ENCODE measurements around the gene CUL7.
A peak's percentile ranks its signal among the peaks of the same experiment; 100 is the strongest.
"Not testable (repeated sequence)": the region's sequence is repeated elsewhere in the genome, so short reads cannot be mapped to it uniquely, and the experiment has no call there.

CUL7 gene

GRCh38 chr6:43016943-43017334 lies 36.7 kb downstream of the CUL7 start:
- Mint-ChIP-seq H3K27ac (peak overlapping the region; percentile 80), H3K4me3 (no peak overlapping the region), H3K4me1 (peaks cover 64% of the 10 kb centered on the region), H3K9me3 (no peaks in the 10 kb centered on the region), H3K36me3 (peaks cover 80% of the 10 kb centered on the region)
- no peak for DNase-seq (ENCODE audit: low spot score in 2 of 2)
- no peak for ATAC-seq

GRCh38 chr6:43016176-43016942 lies 37.3 kb downstream of the CUL7 start:
- H3K4me3 Mint-ChIP-seq = peak overlapping the region; percentile 39
- H3K4me1 Mint-ChIP-seq = peaks cover 69% of the 10 kb centered on the region
- H3K9me3 Mint-ChIP-seq = no peaks in the 10 kb centered on the region
- peaks cover 80% of the 10 kb centered on the region for H3K36me3 Mint-ChIP-seq
- DNase-seq (ENCODE audit: low spot score in 2 of 2) (no peak), ATAC-seq (no peak)
- H3K27ac Mint-ChIP-seq = peak overlapping the region; percentile 80

GRCh38 chr6:43014434-43014909 lies 39.2 kb downstream of the CUL7 start:
- DNase-seq (ENCODE audit: low spot score in 2 of 2) (no peak), ATAC-seq (no peak)
- H3K36me3 Mint-ChIP-seq = peaks cover 84% of the 10 kb centered on the region
- H3K9me3 Mint-ChIP-seq = no peaks in the 10 kb centered on the region
- H3K4me3 Mint-ChIP-seq = peak overlapping the region; percentile 99
- peak overlapping the region; percentile 98 for H3K27ac Mint-ChIP-seq
- peaks cover 62% of the 10 kb centered on the region for H3K4me1 Mint-ChIP-seq

- Mint-ChIP-seq H3K27ac (peak within 1 kb of the TSS; percentile 98), H3K4me1 (peaks cover 62% of the 10 kb centered on the region), H3K36me3 (peaks cover 84% of the 10 kb centered on the region), H3K9me3 (no peaks in the 10 kb centered on the region), H3K4me3 (peak within 1 kb of the TSS; percentile 99)
- ATAC-seq (peak; percentile 94), DNase-seq (ENCODE audit: low spot score in 2 of 2) (peak; percentile 84 to 98)
Measured at GRCh38 chr6:43013843-43014433, 39.7 kb downstream of the CUL7 start, which contains the start of the genes KLHDC3 and MEA1. KLHDC3 (plus strand) TSS chr6:43014249; CDS start chr6:43017193, 2,944 bp downstream. MEA1 (minus strand) TSS chr6:43013946; CDS start chr6:43013813, 133 bp downstream.

GRCh38 chr6:43013097-43013842 lies 40.4 kb downstream of the CUL7 start:
- H3K4me3 Mint-ChIP-seq = peak overlapping the region; percentile 99
- ATAC-seq (peak; percentile 48), DNase-seq (ENCODE audit: low spot score in 2 of 2) (no peak)
- H3K27ac Mint-ChIP-seq = peak overlapping the region; percentile 98
- H3K4me1 Mint-ChIP-seq = peaks cover 62% of the 10 kb centered on the region
- peaks cover 83% of the 10 kb centered on the region for H3K36me3 Mint-ChIP-seq
- no peaks in the 10 kb centered on the region for H3K9me3 Mint-ChIP-seq

- H3K27ac Mint-ChIP-seq = peak overlapping the region; percentile 98
- ATAC-seq (no peak), DNase-seq (ENCODE audit: low spot score in 2 of 2) (no peak)
- peaks cover 81% of the 10 kb centered on the region for H3K36me3 Mint-ChIP-seq
- no peaks in the 10 kb centered on the region for H3K9me3 Mint-ChIP-seq
- H3K4me3 Mint-ChIP-seq = peak overlapping the region; percentile 99
- peaks cover 53% of the 10 kb centered on the region for H3K4me1 Mint-ChIP-seq
Measured at GRCh38 chr6:43012364-43012763, 41.3 kb downstream of the CUL7 start.

- ATAC-seq (no peak), DNase-seq (ENCODE audit: low spot score in 2 of 2) (no peak)
- Mint-ChIP-seq H3K4me1 (peaks cover 41% of the 10 kb centered on the region), H3K9me3 (no peaks in the 10 kb centered on the region), H3K4me3 (no peak overlapping the region), H3K36me3 (peaks cover 82% of the 10 kb centered on the region), H3K27ac (peak overlapping the region; percentile 98)
Measured at GRCh38 chr6:43011207-43011606, 42.4 kb downstream of the CUL7 start.

GRCh38 chr6:43009124-43009523 lies 44.5 kb downstream of the CUL7 start:
- ATAC-seq = no peak
- H3K36me3 Mint-ChIP-seq = peaks cover 97% of the 10 kb centered on the region
- H3K9me3 Mint-ChIP-seq = no peaks in the 10 kb centered on the region
- H3K4me1 Mint-ChIP-seq = peaks cover 27% of the 10 kb centered on the region
- H3K4me3 Mint-ChIP-seq = no peak overlapping the region
- H3K27ac Mint-ChIP-seq = peak overlapping the region; percentile 58
- no peak for DNase-seq (ENCODE audit: low spot score in 2 of 2)

GRCh38 chr6:43007126-43007525 lies 46.5 kb downstream of the CUL7 start:
- H3K36me3 Mint-ChIP-seq = peaks cover 87% of the 10 kb centered on the region
- no peak for ATAC-seq
- DNase-seq (ENCODE audit: low spot score in 2 of 2) = no peak
- peaks cover 10% of the 10 kb centered on the region for H3K4me1 Mint-ChIP-seq
- no peaks in the 10 kb centered on the region for H3K9me3 Mint-ChIP-seq
- H3K4me3 Mint-ChIP-seq = no peak overlapping the region
- peak overlapping the region; percentile 58 for H3K27ac Mint-ChIP-seq

- DNase-seq (ENCODE audit: low spot score in 2 of 2) = no peak
- no peak overlapping the region for H3K4me3 Mint-ChIP-seq
- H3K36me3 Mint-ChIP-seq = peaks cover 79% of the 10 kb centered on the region
- ATAC-seq = no peak
- H3K9me3 Mint-ChIP-seq = no peaks in the 10 kb centered on the region
- H3K27ac Mint-ChIP-seq = no peak overlapping the region
- peaks cover under 1% of the 10 kb centered on the region for H3K4me1 Mint-ChIP-seq
Measured at GRCh38 chr6:43006251-43006650, 47.4 kb downstream of the CUL7 start.

- no peak overlapping the region for H3K27ac Mint-ChIP-seq
Measured at GRCh38 chr6:43005844-43006243, 47.8 kb downstream of the CUL7 start.

GRCh38 chr6:43001843-43002242 lies 51.8 kb downstream of the CUL7 start:
- Mint-ChIP-seq H3K27ac (no peak overlapping the region), H3K9me3 (no peaks in the 10 kb centered on the region), H3K36me3 (peaks cover 38% of the 10 kb centered on the region), H3K4me3 (no peak overlapping the region), H3K4me1 (no peaks in the 10 kb centered on the region)
- DNase-seq (ENCODE audit: low spot score in 2 of 2) (no peak), ATAC-seq (no peak)

More at GRCh38 chr6:43005844-43006243, 47.8 kb downstream of the CUL7 start:
- Mint-ChIP-seq H3K4me3 (no peak overlapping the region), H3K9me3 (no peaks in the 10 kb centered on the region), H3K36me3 (peaks cover 75% of the 10 kb centered on the region), H3K4me1 (no peaks in the 10 kb centered on the region)
- no peak for DNase-seq (ENCODE audit: low spot score in 2 of 2)
- ATAC-seq = no peak

GRCh38 chr6:42998205-42998604 lies 55.4 kb downstream of the CUL7 start:
- not testable (repeated sequence) for H3K4me1 Mint-ChIP-seq; ATAC-seq; H3K27ac Mint-ChIP-seq; DNase-seq (ENCODE audit: low spot score in 2 of 2); H3K9me3 Mint-ChIP-seq; H3K4me3 Mint-ChIP-seq
- peaks cover 11% of the 10 kb centered on the region for H3K36me3 Mint-ChIP-seq

- no peak for DNase-seq (ENCODE audit: low spot score in 2 of 2)
- no peak for ATAC-seq
- no peak overlapping the region for H3K27ac Mint-ChIP-seq
- H3K4me3 Mint-ChIP-seq = no peak overlapping the region
- no peaks in the 10 kb centered on the region for H3K9me3 Mint-ChIP-seq
- peaks cover 11% of the 10 kb centered on the region for H3K36me3 Mint-ChIP-seq
- no peaks in the 10 kb centered on the region for H3K4me1 Mint-ChIP-seq
Measured at GRCh38 chr6:42996513-42996912, 57.1 kb downstream of the CUL7 start.

GRCh38 chr6:42993445-42993844 lies 60.2 kb downstream of the CUL7 start:
- Mint-ChIP-seq H3K4me3 (no peak overlapping the region), H3K27ac (peak overlapping the region; percentile 20), H3K36me3 (peaks cover 35% of the 10 kb centered on the region), H3K9me3 (no peaks in the 10 kb centered on the region), H3K4me1 (peaks cover 6% of the 10 kb centered on the region)
- DNase-seq (ENCODE audit: low spot score in 2 of 2) (no peak), ATAC-seq (no peak)

Measured in stimulated activated effector memory CD8-positive, alpha-beta T cell treated with anti-CD3 and anti-CD28 coated beads, Interleukin-12 subunit alpha, Interleukin-12 subunit beta, amount 100 ng/mL, for 72 hours (primary cell).